K562 (cell line): ENCODE measurements around the gene C6orf89. TPM values are rescaled to one million over a fixed set of nuclear protein-coding genes. Genes with fewer than 3 reads are reported as not detected.

ENCODE experiments used
- ATAC-seq: fragments of 200-7000 bp; cut with Tn5 transposase; 3 replicates; pipeline ENCODE4 v1.9.1; 2020; ENCODE audit warnings: moderate library complexity
- BruUV-seq: library from RNA; stranded (reverse); fragments of 400-500 nt; replicated peaks from 2 replicates; lab custom pipeline; 2021; lab: Mats Ljungman, UMichigan
- CTCF ChIA-PET: fragments of 300-600 bp; formaldehyde crosslinking; extraction: SDS; loops from one replicate; lab custom pipeline; 2021; ENCODE audit warnings: low intra/inter-chr PET ratio; lab: Yijun Ruan, JAX
- POLR2A ChIA-PET: fragments of 300-600, 350-650 bp; sonication (Branson Sonifier 250); formaldehyde crosslinking; extraction: SDS; loops from one replicate; lab custom pipeline; 2021; ENCODE audit warnings: antibody characterized with exemption, inconsistent platforms; lab: Yijun Ruan, JAX
- DNase-seq, 4 experiments: peaks; one replicate each; pipeline versions ENCODE4 v3.0.0 to v3.0.0-alpha.2; 2011 to 2018; ENCODE audit warnings: low spot score in 3 of 4, mixed read lengths in 3 of 4; ENCODE audit errors: extremely low read depth in 1 of 4
- FAIRE-seq: peaks from 2 replicates; lab custom pipeline; 2011; peaks lifted over from hg19 to GRCh38; lab: Jason Lieb, UNC
- H2AFZ ChIP-seq: 2 replicates; pipeline ENCODE4 v1.6.0; 2011; ENCODE audit warnings: low read depth, low read length, control low read depth, inconsistent platforms
- H3K27ac ChIP-seq: fragments of 200-600 bp; 3 replicates; pipeline ENCODE4 v1.8.0; 2011; ENCODE audit warnings: low read depth, mild to moderate bottlenecking, control low read depth, inconsistent platforms, low read length, moderate library complexity, mixed read lengths; ENCODE audit errors: extremely low read depth
- H3K27me3 ChIP-seq, 2 experiments: fragments of 300-600 bp in 1 of 2; 2 replicates in 1 of 2; 3 replicates in 1 of 2; pipeline versions ENCODE4 v1.6.0 to v1.8.0; 2011; ENCODE audit warnings: inconsistent platforms in 2 of 2, low read length in 2 of 2, mild to moderate bottlenecking in 1 of 2, mixed read lengths in 1 of 2, moderate library complexity in 1 of 2; ENCODE audit not compliant: control insufficient read depth in 2 of 2, insufficient read depth in 2 of 2
- H3K36me3 ChIP-seq: fragments of 300-600 bp; 3 replicates; pipeline ENCODE4 v1.8.0; 2011; ENCODE audit warnings: mild to moderate bottlenecking, low read length, inconsistent platforms; ENCODE audit not compliant: control insufficient read depth, insufficient read depth
- H3K4me1 ChIP-seq, 2 experiments: fragments of 200-600 bp in 1 of 2; replicated peaks in 1 of 2; 2 replicates in 1 of 2; 3 replicates in 1 of 2; pipeline versions ENCODE4 v1.5.1 to v1.8.0; 2011; ENCODE audit warnings: inconsistent platforms in 2 of 2, low read length in 2 of 2, mild to moderate bottlenecking in 1 of 2, mixed read lengths in 1 of 2, moderate library complexity in 1 of 2; ENCODE audit not compliant: control insufficient read depth in 2 of 2, insufficient read depth in 2 of 2
- H3K4me2 ChIP-seq: 2 replicates; pipeline ENCODE4 v1.6.1; 2011; ENCODE audit warnings: low read length, control low read depth, inconsistent platforms, mixed read lengths; ENCODE audit not compliant: insufficient read depth
- H3K4me3 ChIP-seq: fragments of 200-600 bp; sonication (generic), shearing (Covaris generic); 2 replicates; pipeline ENCODE4 v1.5.1; 2016; ENCODE audit warnings: control low read depth, inconsistent platforms
- H3K79me2 ChIP-seq: fragments of 200-600 bp; 3 replicates; pipeline ENCODE4 v1.8.0; 2011; ENCODE audit warnings: low read length, inconsistent platforms; ENCODE audit not compliant: control insufficient read depth, insufficient read depth
- H3K9ac ChIP-seq, 2 experiments: 2 replicates each; pipeline versions ENCODE4 v1.6.0 to v1.6.1; 2011; ENCODE audit warnings: low read depth in 2 of 2, low read length in 2 of 2, control low read depth in 1 of 2, inconsistent platforms in 1 of 2, mild to moderate bottlenecking in 1 of 2, mixed read lengths in 1 of 2; ENCODE audit not compliant: insufficient read depth in 1 of 2
- H3K9me1 ChIP-seq: one replicate; pipeline ENCODE4 v1.6.0; 2011; ENCODE audit warnings: inconsistent platforms, mild to moderate bottlenecking, low read length, moderate library complexity; ENCODE audit not compliant: control insufficient read depth, insufficient read depth
- H3K9me3 ChIP-seq: replicated peaks from 2 replicates; pipeline ENCODE4 v1.5.1; 2011; ENCODE audit warnings: low read depth, low read length, inconsistent platforms; ENCODE audit not compliant: control insufficient read depth, insufficient read depth
- H4K20me1 ChIP-seq: replicated peaks from 2 replicates; pipeline ENCODE4 v1.6.1; 2011; ENCODE audit warnings: low read length, inconsistent platforms, mixed read lengths; ENCODE audit not compliant: control insufficient read depth, insufficient read depth
- ARID3B ChIP-seq: fragments of 250-450 bp; sonication (Bioruptor Pico); IDR thresholded peaks from 2 replicates; pipeline ENCODE4 v1.4.0; 2020; ENCODE audit warnings: borderline replicate concordance
- BRD9 ChIP-seq: fragments of 450-650 bp; IDR thresholded peaks from 2 replicates; pipeline ENCODE4 v1.6.1; 2018; ENCODE audit warnings: low read depth; ENCODE audit not compliant: partially characterized antibody
- C11orf30 ChIP-seq: fragments of 450-650 bp; IDR thresholded peaks from 2 replicates; pipeline ENCODE4 v1.6.1; 2016; ENCODE audit warnings: low read depth, mild to moderate bottlenecking
- CLOCK ChIP-seq: fragments of 250-450 bp; sonication (Bioruptor Pico); IDR thresholded peaks from 2 replicates; pipeline ENCODE4 v1.4.0; 2020; ENCODE audit warnings: mild to moderate bottlenecking, moderate library complexity, borderline replicate concordance
- CTCF ChIP-seq, 3 experiments: IDR thresholded peaks in 2 of 3; conservative IDR thresholded peaks in 1 of 3; 2 replicates each; pipeline ENCODE4 v1.5.1; 2011 to 2012; ENCODE audit warnings: low read length in 3 of 3, mild to moderate bottlenecking in 3 of 3, control low read depth in 2 of 3, improper control_type of control experiment in 1 of 3, inconsistent platforms in 1 of 3, low read depth in 1 of 3, mixed read lengths in 1 of 3, moderate library complexity in 1 of 3; ENCODE audit not compliant: insufficient read depth in 2 of 3
- EHMT2 ChIP-seq: fragments of 450-650 bp; IDR thresholded peaks from 2 replicates; pipeline ENCODE4 v1.6.1; 2018; ENCODE audit warnings: antibody characterized with exemption
- HDAC2 ChIP-seq: fragments of 450-650 bp; IDR thresholded peaks from 2 replicates; pipeline ENCODE4 v1.6.1; 2016; ENCODE audit warnings: mild to moderate bottlenecking
- MCM7 ChIP-seq, 2 experiments: fragments of 450-650 bp; IDR thresholded peaks; 2 replicates each; pipeline ENCODE4 v1.6.1; 2016 to 2018
- RBM39 ChIP-seq: fragments of 200-400 bp; formaldehyde crosslinking; optimal IDR thresholded peaks from 2 replicates; pipeline ENCODE3; 2018; ENCODE audit warnings: low read depth, low read length
- SMAD4 ChIP-seq: fragments of 250-450 bp; sonication (Bioruptor Pico); conservative IDR thresholded peaks from 2 replicates; pipeline ENCODE4 v1.8.0; 2021; ENCODE audit warnings: inconsistent platforms, mild to moderate bottlenecking, moderate library complexity
- STAT5A ChIP-seq: IDR thresholded peaks from 2 replicates; pipeline ENCODE4 v1.6.1; 2012; ENCODE audit warnings: low read length, inconsistent platforms, borderline replicate concordance
- ZMIZ1 ChIP-seq, 2 experiments: fragments of 150-350 bp in 1 of 2; IDR thresholded peaks; 2 replicates each; pipeline ENCODE4 v1.6.1; 2012 to 2016; ENCODE audit warnings: low read depth in 2 of 2, low read length in 2 of 2, mild to moderate bottlenecking in 1 of 2, moderate library complexity in 1 of 2
- ZNF41 ChIP-seq: fragments of 250-450 bp; sonication (Bioruptor Pico); conservative IDR thresholded peaks from 2 replicates; pipeline ENCODE4 v1.4.0; 2020; ENCODE audit warnings: mild to moderate bottlenecking
- WGBS: fragments of 100-300 bp; shearing (Covaris generic); methylation state at CpG from one replicate; pipeline ENCODE4 v1.1.6; 2016; ENCODE audit warnings: low coverage, mixed read lengths; ENCODE audit not compliant: insufficient coverage; ENCODE audit errors: missing lambda C conversion rate; 5-methylcytosine and 5-hydroxymethylcytosine counted together
- in situ Hi-C: fragments of 300-500 bp; cut with MboI; formaldehyde crosslinking; loops from 4 replicates; pipeline ENCODE4 v1.15.0; 2018; ENCODE audit warnings: inconsistent platforms, mixed read lengths
- intact Hi-C: fragments of 100-400 bp; cut with micrococcal nuclease; formaldehyde crosslinking; loops from 2 replicates; pipeline ENCODE4 v1.14.2; 2022
- polyA plus RNA-seq, 8 experiments: library from polyadenylated mRNA; depleted of rRNA in 4 of 8; stranded (reverse) in 5 of 8; unstranded in 3 of 8; fragments of >200 nt; fragmentation: Nextera tagmentation in 2 of 8; fragmentation: Illumina TruSeq in 1 of 8; extraction: Ambion mirVana in 2 of 8; extraction: Trizol in 1 of 8; gene quantifications; 2 replicates each; pipeline versions ENCODE4 v1.2.1 to v1.2.3, GENCODE V29; 2011 to 2014; ENCODE audit warnings: inconsistent platforms in 1 of 8, missing spikeins in 1 of 8
- total RNA-seq, 7 experiments: library from RNA; depleted of rRNA in 6 of 7; stranded (reverse); fragments of >200 nt in 6 of 7; fragmentation: Illumina TruSeq in 2 of 7; extraction: Trizol in 2 of 7; gene quantifications; 2 replicates each; pipeline versions ENCODE4 v1.2.1 to v1.2.3, GENCODE V29; 2011 to 2021; ENCODE audit warnings: low replicate concordance in 1 of 7

C6orf89 gene
- total and polyA plus RNA-seq, 9 of the 15 experiments (the other 6 are each of a cell fraction or from before 2014, with no cell fraction given): 35.2 to 111 (median 58.5) TPM

GRCh38 chr6:36875250-36875633 lies 10.5 kb upstream of the C6orf89 start:
- Histone ChIP-seq H3K9ac (peak overlapping the region; percentile 3 to 100; a peak in 3 of 4 replicates), H3K4me1 (peaks cover 0 to 31% of the 10 kb centered on the region in 2 experiments; a peak in 2 of 5 replicates), H3K9me3 (no peaks in the 10 kb centered on the region), H3K4me3 (peak overlapping the region; percentile 76), H4K20me1 (no peaks in the 10 kb centered on the region), H3K27me3 (no peaks in the 10 kb centered on the region), H3K9me1 (no peaks in the 10 kb centered on the region), H3K79me2 (peaks cover 45% of the 10 kb centered on the region), H3K27ac (peak overlapping the region; percentile 100), H3K36me3 (peaks cover 32% of the 10 kb centered on the region), H3K4me2 (peak overlapping the region; percentile 99), H2AFZ (peak overlapping the region; percentile 100)
- intact Hi-C loops: no loop called here
- DNase-seq (peak in 2 of 4 experiments; percentile 32 to 37), ATAC-seq (no peak), FAIRE-seq (peak; percentile 6)
- BruUV-seq: TSS peak; percentile 90
- CTCF ChIA-PET: no interaction called here
- 39% methylated on average over 6 of the region's 6 CpGs for WGBS
- in situ Hi-C loops: no loop called here
- POLR2A ChIA-PET: interaction anchor here (0.6 to 7.8 kb wide), 28 partner anchors 8 to 1903 kb away, joined by 3 to 80 read pairs (median 4); partner anchors contain the start of genes C6orf89 and PI16
- TF ChIP-seq BRD9: peak; percentile 15
- TF ChIP-seq ZMIZ1 (IDR thresholded peaks at IDR 0.05; ENCODE audit: low read depth in 2 of 2, low read length in 2 of 2): no peak
- no peak for TF ChIP-seq C11orf30
- no peak for TF ChIP-seq CLOCK (CRISPR knock-in tag)
- TF ChIP-seq ZNF41 (CRISPR knock-in tag): no peak
- peak in 1 of 2 experiments; percentile 52; a peak in 1 of 4 replicates for TF ChIP-seq MCM7 (IDR thresholded peaks at IDR 0.05)
- TF ChIP-seq EHMT2: 0 out of 2 replicates have a peak, but pooled peaks have one; percentile 11
- no peak for TF ChIP-seq SMAD4 (CRISPR knock-in tag)
- TF ChIP-seq CTCF (IDR thresholded peaks at IDR 0.05 in 2 of 3, conservative IDR thresholded peaks at IDR 0.05 in 1 of 3; ENCODE audit: insufficient read depth in 2 of 3, low read depth in 1 of 3, low read length in 3 of 3): no peak
- TF ChIP-seq HDAC2: no peak
- no peak for TF ChIP-seq ARID3B (CRISPR knock-in tag)
- no peak for TF ChIP-seq RBM39
- TF ChIP-seq STAT5A: no peak
